Hindlimb muscle (tissue), 1 donor: Measurements from ENCODE around the gene GUCY1A1. TPM values are rescaled to one million over a fixed set of nuclear protein-coding genes. Genes with fewer than 3 reads are reported as not detected.

Experiments
- DNase-seq: peaks from one replicate; pipeline ENCODE4 v3.0.0-alpha.2; 2013
- polyA plus RNA-seq: library from polyadenylated mRNA; unstranded; fragments of 120-200 nt; gene quantifications from one replicate; pipeline ENCODE4 v1.2.1, GENCODE V29; 2013; ENCODE audit not compliant: insufficient read length

The GUCY1A1 gene
- polyA plus RNA-seq, 1 donor: 11.5 TPM

DNA sequence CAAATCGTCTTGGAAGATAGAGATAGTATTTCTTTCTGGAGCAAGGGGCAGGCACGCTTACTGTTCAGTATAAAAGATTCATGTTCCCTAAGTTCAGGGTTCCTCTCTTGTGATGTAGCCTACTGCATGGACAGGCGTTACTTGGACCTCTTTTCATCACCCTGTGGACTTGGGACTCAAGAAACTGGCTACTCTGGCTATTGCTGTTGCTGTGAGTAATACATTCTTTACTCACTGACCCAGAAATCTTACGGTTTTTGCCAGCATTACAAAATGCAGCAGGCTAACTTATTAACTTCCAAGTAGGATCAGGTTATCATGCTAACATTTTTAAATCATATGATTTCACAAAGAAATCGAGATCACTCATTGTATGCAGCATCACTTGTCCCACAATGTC lies 79.3 kb downstream of the GUCY1A1 start:
- no peak for DNase-seq

DNA sequence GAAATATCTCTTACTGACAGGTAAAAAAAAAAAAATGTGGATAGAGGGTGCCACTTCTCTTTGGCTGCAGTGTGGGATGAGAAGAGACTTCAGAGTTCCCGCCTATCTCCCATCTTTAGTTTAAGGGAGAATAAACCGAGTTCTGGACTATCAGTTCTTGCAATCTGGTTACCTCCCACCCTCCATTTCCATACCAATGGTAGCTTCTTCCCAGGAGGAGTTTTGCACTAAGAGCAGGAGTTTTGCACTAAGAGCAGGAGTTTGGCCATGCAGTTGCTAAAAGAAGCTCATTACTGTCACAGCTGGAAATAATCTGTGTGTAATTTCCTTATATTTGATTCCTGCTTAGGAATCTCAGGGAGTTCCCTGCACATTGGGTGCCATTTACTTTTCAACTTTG lies 81.4 kb downstream of the GUCY1A1 start:
- DNase-seq: no peak

DNA sequence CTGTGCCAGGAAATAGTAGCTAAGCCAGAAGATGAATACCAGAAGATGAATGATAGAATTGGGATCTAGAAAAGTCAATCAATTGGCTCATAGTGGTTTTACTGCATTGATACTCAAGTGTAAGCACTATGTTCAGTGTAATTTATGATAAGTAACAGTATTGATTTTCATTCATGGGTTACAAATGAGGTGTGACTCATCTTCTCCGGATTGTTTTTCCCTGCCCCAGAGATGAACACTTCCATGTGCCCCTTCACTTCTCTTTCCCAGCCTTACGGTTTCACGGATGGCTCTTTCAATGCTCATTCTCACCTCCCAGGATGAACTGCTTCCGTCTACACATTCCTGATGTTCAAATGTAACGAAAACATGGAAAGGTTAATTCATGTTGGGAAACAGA lies 82.4 kb downstream of the GUCY1A1 start:
- no peak for DNase-seq

DNA sequence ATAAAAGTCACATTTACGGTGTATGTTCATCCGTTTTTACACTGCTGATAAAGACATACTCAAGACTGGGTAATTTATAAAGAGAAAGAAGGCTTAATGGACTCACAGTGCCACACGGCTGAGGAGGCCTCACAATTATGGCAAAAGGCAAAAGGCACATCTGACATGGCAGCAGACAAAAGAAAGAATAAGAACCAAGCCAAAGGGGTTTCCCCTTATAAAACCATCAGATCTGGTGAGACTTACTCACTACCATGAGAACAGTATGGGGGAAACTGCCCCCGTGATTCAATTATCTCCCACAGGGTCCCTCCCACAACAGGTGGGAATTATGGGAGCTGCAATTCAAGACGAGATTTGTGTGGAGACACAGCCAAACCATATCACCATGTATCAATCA lies 84.9 kb downstream of the GUCY1A1 start:
- DNase-seq: no peak

DNA sequence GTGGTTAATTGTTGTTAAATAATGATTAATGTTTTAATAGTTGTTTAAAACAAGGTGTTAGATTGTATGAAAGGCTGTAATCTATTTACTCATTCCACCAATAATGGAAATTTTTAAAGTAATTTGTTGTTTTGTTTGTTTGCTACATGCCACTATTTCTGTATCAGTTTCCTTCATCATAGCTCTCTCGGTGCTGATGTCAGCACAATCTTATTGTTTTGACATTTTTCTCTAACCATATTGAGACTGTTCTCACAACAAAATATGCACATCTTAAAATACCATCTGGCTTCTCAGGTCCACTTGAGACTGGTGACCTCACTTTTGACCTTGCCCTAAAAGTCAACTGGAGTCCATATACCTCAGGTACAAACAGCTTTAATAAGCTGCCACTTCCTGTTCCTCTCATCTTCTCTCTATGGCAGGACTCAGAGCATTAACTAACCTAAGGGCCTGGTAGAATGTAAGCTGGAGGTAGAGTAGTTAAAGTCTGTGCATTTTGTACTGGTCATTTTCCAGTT lies 91.2 kb downstream of the GUCY1A1 start:
- DNase-seq: no peak

DNA sequence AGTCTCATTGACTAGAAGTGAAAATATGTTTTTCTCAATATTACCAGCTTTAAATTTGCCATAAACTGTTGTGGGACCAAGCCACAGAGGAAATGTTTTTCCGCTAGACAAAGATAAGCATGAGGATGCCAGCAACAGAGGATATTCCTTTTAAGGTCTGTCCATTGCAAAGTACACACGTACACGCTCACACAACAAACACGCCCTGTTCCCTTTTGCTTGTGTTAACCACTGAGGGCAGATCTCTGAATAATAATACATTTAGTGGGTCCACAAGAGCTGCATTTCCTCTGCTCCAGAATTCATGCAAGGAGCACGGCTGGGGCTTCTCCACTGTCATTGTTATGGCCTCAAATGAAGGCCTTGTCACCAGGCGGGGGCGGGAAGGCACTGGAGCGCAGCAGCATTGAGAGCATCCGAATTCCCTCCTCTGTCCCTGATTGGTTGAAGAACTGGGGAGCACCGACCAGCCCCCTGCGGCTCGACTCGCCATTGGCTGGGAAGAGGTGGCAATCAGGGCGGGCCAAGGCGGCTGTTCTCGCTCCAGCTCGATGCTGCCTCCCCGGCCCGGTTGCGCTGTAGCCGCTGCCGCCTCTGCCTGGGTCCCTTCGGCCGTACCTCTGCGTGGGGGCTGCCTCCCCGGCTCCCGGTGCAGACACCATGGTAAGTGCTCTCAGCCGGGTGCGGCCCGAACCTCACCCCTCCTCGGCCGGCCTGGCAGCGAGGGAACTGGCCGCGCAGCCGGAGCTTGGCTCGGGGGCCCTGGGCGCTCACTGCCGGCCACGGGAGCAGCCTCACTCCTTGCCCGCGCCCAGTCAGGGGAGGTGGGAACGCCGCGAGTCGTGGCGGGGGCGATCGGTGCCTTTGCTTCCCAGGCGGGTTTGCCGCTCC lies 92.1 kb downstream of the GUCY1A1 start, which contains the start of gene GUCY1B1:
GUCY1B1 (plus strand) TSS at position 541 of the 891 bp plus-strand sequence; CDS start at position 661, 120 bp downstream.
- DNase-seq: peak; percentile 93

DNA sequence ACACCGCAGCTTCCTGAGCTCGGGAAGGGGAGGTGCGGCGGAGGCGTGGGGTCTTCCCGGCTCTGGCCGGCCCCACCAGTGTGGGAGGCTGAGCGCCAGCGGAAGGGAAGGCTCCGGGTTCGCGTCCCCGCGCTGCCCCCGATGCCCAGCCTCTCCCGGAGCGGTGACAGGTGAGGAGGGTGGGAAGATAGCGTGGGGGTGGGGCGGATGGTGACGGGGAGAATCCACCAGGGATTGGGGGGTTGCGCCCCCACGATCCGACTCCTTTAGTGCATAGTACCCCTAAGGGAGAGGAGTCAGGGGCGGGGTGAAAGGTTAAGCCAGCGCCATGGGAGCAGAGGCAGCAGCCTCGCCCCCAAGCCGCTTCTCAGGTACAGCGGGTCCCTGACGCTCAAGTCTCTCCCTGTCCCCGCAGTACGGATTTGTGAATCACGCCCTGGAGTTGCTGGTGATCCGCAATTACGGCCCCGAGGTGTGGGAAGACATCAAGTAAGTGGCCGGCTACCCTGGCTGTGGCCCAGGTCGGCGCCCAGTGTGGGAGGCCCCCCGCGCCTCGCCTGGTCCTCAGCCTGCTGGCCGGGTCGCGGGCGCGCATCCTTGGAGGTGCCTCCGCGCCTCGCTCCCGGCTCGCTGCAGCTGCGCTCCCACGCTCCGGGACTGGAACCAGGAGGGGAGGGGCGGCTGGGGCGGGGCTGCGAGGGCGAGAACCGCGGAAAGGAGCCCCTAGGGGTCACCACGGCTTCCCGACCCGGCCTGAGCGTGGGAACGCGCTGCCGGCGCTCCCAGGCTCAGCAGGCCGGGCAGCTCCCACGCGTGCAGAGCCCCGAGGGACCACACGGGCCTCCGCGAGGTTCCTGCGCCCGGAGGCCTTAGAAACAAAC lies 93.0 kb downstream of the GUCY1A1 start:
- DNase-seq: peak; percentile 76

DNA sequence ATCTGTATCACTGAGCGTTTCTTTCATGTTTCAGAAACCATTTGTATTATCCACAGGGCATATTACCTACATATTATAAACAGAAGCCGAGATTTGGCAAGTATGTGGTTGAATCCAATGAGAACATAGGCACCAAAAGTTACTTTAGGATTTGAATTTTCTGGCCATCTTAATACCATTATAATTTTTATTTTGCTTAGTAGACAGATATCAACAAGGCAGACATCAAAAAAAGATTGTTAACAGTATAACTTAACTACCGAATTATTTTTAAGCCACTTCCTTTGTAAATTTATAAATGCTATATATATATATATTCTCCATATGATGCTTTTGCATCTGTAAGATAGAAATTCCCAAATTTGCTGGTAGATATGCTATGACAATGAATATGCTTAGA lies 94.4 kb downstream of the GUCY1A1 start:
- no peak for DNase-seq

DNA sequence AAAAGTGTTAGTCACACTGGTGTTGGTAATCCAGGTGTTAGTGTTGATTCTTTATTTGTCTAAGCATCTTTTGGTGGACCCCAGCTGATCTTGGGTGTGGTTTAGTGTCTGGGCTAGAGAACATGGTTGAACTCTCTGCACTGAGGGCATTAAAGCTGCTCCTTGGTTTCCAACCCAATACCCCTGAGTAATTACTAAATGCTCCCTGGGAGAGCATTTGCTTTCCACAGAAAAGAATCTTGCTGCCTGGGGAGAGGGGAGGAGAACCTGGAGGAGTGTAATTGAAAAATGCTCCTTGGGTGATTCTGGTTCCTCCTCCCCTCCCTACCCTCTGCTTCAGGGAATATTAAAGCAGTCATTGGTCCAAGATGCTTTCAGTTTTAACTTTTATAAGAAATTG lies 95.3 kb downstream of the GUCY1A1 start:
- no peak for DNase-seq

DNA sequence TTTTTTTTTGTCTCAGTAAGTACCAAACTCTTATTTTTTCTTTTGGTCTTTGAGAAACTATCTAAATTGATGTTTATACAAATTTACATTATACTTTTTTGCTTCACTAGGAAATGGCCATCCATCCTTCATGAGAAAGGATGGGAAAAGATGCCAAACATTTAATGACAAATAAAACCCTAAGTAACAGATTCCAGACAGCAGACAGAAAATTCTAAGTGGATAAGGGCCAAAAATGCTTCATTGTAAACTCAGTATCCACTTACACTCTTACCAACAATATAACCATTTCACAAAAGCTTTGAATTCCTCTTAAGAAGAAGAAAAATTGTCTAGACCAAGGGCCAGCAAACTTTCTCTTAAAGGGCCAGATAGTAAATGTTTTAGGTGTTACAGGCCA lies 95.7 kb downstream of the GUCY1A1 start:
- DNase-seq: no peak

DNA sequence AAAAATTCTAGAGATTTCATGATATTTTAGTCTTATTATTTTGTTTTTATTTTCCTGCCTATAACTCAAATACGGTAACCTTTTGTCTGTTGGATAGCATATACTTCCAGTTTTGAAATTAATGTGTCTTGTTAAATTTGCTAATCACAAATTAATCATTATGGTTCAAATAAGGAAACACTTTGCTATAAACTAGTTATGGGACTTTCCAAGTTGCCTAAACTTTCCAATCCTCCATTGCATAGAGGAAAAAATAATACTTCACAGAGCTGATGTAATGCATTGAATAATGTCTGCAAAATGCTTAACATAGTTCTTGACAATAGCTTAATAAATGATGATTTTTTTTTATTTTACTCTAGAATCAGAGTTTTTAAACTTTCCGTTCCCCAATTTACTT lies 96.9 kb downstream of the GUCY1A1 start:
- DNase-seq: no peak

DNA sequence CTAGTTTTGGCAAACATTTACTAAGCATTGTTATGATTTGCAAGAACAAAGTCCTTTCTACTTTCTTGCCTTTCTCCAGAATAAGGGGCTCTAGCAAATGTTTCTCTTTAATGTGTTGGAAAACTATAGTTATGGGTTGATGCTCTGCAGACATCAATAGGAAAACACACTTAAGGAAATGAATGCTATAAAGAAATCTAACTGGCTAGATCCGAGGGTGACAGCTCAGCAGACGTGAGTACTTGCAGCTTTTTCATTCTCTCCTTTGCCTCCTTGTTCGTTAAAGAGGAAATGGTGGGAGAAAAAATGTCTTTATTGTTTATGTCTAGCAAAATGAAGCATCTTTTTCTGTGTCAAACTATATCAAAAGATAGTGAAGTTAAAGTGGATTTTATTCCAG lies 98.5 kb downstream of the GUCY1A1 start:
- DNase-seq: no peak

DNA sequence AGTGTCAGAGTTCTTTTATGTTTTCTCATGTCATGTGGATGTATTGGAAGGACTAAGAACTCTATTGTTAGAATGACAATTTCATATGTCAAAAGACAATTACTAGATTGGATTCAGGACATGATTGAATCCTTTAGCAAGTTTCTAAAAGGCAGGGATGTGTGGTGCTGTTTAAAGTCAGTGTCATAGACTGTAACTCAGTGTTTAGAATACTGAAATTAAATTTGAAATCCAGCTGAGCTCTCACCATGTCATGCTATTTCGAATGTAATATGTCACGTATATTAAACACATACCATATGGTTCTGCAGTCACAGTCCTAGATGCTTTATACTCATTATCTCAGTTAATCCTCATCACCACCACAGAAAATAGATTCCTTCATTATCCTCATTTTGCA lies 100.0 kb downstream of the GUCY1A1 start:
- no peak for DNase-seq

DNA sequence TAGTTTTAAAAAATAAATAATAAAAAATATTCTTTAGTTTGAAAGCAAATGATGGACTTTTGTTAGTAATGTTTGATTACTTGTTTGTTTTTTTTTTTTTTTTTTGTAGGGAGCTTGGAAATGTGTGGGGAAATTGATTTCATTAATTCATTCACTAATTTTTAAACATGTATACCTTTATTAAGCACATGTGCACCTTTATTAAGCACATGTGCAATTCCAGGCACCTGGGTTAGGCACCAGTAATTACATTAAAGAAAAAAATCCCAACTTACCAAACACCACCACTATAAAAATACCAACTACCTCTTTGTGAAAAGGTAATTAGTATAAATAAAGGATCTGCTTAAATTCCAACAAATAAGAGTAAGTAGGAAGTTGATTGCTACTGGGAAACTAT lies 101.7 kb downstream of the GUCY1A1 start:
- DNase-seq: no peak

DNA sequence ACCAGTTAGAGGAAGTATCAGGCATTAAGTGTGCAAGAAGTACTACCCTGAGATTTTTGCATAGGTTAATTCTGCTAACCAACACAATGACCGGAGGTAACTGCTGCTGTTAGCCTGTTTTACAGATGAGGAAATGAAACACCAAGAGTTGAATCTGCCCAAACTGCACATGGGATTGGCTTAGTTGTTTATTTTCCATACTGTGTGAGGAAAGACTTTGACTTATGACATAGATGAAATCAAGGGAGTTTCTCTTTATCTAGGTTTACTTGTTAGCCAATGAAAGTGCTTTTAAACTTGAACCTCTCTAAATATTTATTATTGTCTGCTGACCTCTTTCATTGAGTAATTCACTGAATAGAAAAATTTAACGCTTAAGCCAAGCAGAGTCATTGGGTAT lies 102.4 kb downstream of the GUCY1A1 start:
- no peak for DNase-seq

DNA sequence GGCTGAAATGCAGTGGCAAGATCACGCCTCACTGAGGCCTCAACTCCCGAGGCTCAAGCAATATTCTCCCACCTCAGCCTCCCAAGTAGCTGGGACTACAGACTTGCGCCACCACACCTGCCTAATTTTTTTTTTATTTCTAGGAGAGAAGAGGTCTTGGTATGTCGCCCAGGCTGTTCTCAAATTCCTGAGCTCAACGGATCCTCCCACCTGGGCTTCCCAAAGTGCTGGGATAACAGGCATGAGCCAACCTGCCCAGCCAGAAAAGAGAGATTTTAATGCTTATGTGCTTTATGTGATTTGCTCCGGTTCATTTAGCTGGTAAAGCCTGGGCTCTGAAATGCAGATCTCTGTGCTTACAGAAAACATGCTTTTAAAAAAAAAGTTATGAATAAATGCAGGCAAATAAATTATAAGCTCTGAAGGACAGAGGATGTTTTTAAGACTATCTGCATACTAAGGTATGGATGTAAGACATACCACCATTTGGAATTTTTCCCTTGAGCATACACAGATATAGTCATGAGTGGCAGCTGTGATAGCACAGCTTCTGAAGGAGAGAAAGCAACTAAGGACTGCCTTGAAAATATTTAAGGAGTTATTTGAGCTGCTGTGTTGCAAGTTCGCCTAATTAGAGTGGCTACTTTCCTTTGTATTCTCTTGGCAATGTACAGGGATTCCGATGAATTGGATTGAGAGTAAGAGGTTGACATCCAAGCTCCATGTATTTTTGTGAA lies 106.0 kb downstream of the GUCY1A1 start:
- no peak for DNase-seq

DNA sequence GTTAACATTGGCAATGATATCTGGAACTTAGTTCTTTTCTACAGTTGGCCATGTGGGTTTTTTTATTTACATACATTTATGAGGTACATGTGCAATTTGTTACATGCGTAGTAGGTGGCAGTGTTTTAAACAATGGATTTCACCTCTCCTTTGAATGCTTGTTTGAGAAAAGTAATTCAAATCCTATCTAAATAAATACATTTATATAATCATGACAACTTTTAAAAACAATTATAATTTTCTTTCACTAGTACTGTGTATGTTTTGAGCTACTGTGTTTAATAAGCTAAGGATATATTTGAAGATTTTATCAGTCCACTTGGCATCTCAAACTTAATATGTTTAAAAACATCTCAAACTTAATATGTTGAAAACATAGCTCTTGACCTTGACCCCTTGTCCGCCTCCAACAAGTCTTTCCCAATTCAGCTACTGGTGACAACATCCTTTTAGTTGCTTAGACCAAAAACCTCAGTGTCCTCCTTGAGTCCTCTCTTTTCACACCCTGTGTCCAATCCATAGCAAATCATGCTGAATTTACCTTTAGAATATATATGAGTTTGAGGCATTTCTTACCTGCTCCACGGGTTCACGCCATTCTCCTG lies 106.7 kb downstream of the GUCY1A1 start:
- no peak for DNase-seq

DNA sequence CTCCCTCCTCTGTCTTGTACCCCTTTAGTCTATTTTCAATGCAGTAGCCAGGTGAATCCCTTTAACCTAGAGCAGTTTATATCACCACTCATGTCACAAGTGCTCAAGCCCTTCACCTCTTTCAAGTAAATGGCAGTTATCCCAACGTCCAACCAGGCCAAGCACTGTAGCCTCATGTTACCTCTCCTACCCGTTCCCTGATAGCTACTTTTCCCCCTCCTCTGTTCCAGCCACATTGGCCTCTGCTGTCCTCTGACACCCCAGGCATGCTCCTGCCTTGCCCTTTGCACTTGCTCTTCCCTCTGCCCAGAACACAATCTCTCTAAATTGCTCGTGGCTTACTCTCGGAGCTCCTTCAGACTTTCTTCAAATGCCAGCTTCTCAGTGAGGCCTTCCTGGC lies 107.4 kb downstream of the GUCY1A1 start:
- no peak for DNase-seq

DNA sequence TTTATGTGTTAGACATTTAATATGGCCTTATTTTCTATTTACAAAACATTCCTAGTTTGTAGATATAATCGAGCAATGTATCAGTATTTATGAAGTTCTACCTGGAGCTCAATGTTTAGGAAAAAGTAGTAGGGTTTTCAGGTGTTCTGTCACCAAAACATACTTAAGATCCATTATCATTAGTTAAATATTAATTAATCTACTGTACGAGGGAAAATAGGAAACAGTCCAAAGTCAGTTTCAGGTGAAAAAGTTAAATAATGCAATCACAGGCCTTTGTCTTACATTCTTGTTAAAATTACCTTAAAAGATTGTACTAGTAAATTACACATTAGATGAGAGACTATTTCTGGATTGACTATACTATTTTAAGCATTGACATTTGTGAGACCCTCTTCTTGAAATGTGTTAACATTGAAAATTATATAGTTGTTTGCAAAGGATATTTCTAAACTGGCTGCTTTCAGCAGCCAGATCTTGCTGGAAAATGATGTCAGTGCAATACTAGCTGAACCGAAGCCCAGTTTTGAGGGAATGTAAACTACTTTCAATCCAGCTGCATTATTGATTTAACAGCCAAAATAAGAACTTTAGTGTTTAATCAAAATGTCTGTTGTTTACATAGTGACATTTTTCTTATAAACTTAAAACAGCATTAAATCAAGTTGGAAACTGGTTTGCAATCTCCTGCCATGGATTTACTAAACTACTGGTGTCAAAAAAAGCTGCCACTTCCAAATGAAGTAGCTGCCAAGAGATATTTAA lies 111.5 kb downstream of the GUCY1A1 start:
- peak; percentile 79 for DNase-seq

DNA sequence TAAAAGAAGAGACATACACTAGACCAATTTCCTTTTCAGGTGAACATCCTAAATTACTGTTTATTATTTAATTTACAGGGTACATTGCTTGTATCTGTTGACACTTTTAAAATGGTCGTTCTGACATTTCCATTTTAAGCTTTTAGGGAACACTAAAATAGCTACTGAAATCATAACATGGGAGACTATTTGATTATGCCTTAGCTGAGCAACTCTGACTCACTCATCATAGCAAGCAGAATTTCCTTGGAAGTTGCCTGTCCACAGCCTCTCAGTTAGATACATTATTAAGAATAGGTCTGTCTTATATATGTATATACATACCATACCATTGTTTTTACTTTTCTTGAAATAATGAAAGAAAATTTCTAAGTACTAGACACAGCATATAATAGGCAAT lies 114.1 kb downstream of the GUCY1A1 start:
- no peak for DNase-seq

DNA sequence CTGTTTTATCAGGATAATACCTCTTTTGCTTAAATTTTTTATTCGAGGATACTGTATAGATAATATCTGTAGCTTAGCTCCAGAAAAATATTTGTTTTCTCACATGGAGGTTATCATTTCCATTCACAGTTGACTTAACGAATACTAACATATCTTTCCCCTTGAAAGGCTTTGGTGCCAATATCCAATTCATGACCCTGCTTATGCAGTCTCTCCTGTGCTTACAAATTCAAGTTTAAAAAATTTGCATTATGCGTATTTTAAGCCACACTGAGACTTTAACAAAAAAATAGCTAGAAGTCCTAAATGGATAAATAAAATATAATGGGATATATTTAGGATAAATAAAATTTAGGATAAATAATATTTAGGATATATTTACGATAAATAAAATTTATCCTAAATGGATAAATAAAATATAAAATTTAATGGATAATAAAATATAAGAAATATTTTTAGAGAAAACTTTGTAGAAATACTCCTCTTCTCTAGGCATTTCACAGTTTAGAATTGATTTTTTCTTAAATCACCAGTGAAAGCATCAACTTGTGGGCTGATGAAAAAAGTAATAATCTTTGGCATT lies 114.7 kb downstream of the GUCY1A1 start:
- no peak for DNase-seq
